IMR-90 (cell line): ENCODE data around the gene KNG1. TPM values are rescaled to one million over a fixed set of nuclear protein-coding genes. Genes with fewer than 3 reads are reported as not detected.

Experiments
- CHD1 ChIP-seq: IDR thresholded peaks from 2 replicates; pipeline ENCODE4 v1.6.1; 2012; ENCODE audit warnings: low read depth, low read length, improper control_type of control experiment
- ELK1 ChIP-seq: fragments of 150-350 bp; IDR thresholded peaks from 2 replicates; pipeline ENCODE4 v1.6.1; 2016; ENCODE audit warnings: low read depth, mild to moderate bottlenecking, low read length, moderate library complexity, borderline replicate concordance
- FOS ChIP-seq: fragments of 150-350 bp; IDR thresholded peaks from 2 replicates; pipeline ENCODE4 v1.6.1; 2016; ENCODE audit warnings: low read depth, low read length
- MAZ ChIP-seq: IDR thresholded peaks from 2 replicates; pipeline ENCODE4 v1.6.1; 2012; ENCODE audit warnings: low read depth, mild to moderate bottlenecking, low read length, improper control_type of control experiment, moderate library complexity, borderline replicate concordance
- MXI1 ChIP-seq: IDR thresholded peaks from 2 replicates; pipeline ENCODE4 v1.6.1; 2012; ENCODE audit warnings: low read depth, mild to moderate bottlenecking, low read length, moderate library complexity, borderline replicate concordance
- RAD21 ChIP-seq: IDR thresholded peaks from 2 replicates; pipeline ENCODE4 v1.6.1; 2012; ENCODE audit warnings: low read length, improper control_type of control experiment
- polyA plus RNA-seq, 3 experiments: library from polyadenylated mRNA; depleted of rRNA; stranded (reverse); fragments of >200 nt; gene quantifications; 2 replicates each; pipeline ENCODE4 v1.2.3, GENCODE V29; 2012; ENCODE audit warnings: low replicate concordance in 1 of 3
- total RNA-seq: library from RNA; depleted of rRNA; stranded (reverse); fragments of >200 nt; gene quantifications from 2 replicates; pipeline ENCODE4 v1.2.3, GENCODE V29; 2012

KNG1 gene
- total and polyA plus RNA-seq, 2 of the 4 experiments (the other 2 are of a cell fraction): not detected

- TF ChIP-seq MXI1: no peak
- no peak for TF ChIP-seq ELK1
- TF ChIP-seq RAD21: no peak
- TF ChIP-seq MAZ: no peak
- no peak for TF ChIP-seq CHD1
- no peak for TF ChIP-seq FOS
These were observed 72.5 kb downstream of the KNG1 start (continued) for GRCh38 chr3:186789554-186790260.
